Pons (tissue), 1 donor: Measurements from ENCODE around the gene RANBP3.
"Not testable (repeated sequence)": the region's sequence is repeated elsewhere in the genome, so short reads cannot be mapped to it uniquely, and the experiment has no call there.

ENCODE experiments used
- DNase-seq: peaks from one replicate; pipeline ENCODE4 v3.0.0-alpha.2; 2016; ENCODE audit warnings: low spot score

Gene RANBP3

GRCh38 chr19:5966215-5966614, 11.7 kb downstream of the RANBP3 start:
- DNase-seq, result no peak

- no peak for DNase-seq
These were observed 12.9 kb downstream of the RANBP3 start for GRCh38 chr19:5964816-5965565.

- DNase-seq, result no peak
These were observed 14.1 kb downstream of the RANBP3 start for GRCh38 chr19:5963855-5964254.

- not testable (repeated sequence) for DNase-seq
These were observed 14.7 kb downstream of the RANBP3 start for GRCh38 chr19:5963259-5963658.

- DNase-seq, result peak; percentile 78
These were observed 15.7 kb downstream of the RANBP3 start for GRCh38 chr19:5961969-5962945.

GRCh38 chr19:5961641-5961968, 16.3 kb downstream of the RANBP3 start:
- DNase-seq, result not testable (repeated sequence)

GRCh38 chr19:5960005-5961001, 17.6 kb downstream of the RANBP3 start:
- peak; percentile 55 for DNase-seq

- no peak for DNase-seq
These were observed 18.5 kb downstream of the RANBP3 start for GRCh38 chr19:5959260-5960004.

- no peak for DNase-seq
These were observed 19.2 kb downstream of the RANBP3 start for GRCh38 chr19:5958851-5959122.

GRCh38 chr19:5958074-5958850, 19.7 kb downstream of the RANBP3 start:
- DNase-seq, result no peak

GRCh38 chr19:5957170-5957569, 20.8 kb downstream of the RANBP3 start:
- DNase-seq, result no peak

GRCh38 chr19:5956728-5957127, 21.2 kb downstream of the RANBP3 start:
- no peak for DNase-seq

GRCh38 chr19:5956323-5956722, 21.6 kb downstream of the RANBP3 start:
- DNase-seq, result no peak

- no peak for DNase-seq
These were observed 22.4 kb downstream of the RANBP3 start for GRCh38 chr19:5955636-5955935.

GRCh38 chr19:5954293-5954692, 23.6 kb downstream of the RANBP3 start:
- DNase-seq, result no peak

- peak; percentile 58 for DNase-seq
These were observed 24.2 kb downstream of the RANBP3 start for GRCh38 chr19:5953680-5954213.

- DNase-seq, result no peak
These were observed 24.8 kb downstream of the RANBP3 start for GRCh38 chr19:5953030-5953589.

GRCh38 chr19:5952193-5953029, 25.5 kb downstream of the RANBP3 start:
- no peak for DNase-seq

GRCh38 chr19:5951338-5951861, 26.5 kb downstream of the RANBP3 start:
- DNase-seq, result peak; percentile 69
